Stimulated activated CD4-positive, alpha-beta T cell treated with anti-CD3 and anti-CD28 coated beads, Interleukin-1b, Interleukin-23, amount 100 ng/mL, for 1 hour (primary cell): Measurements from ENCODE around the gene OXCT1.

Source experiments
- DNase-seq, 2 donors: peaks; one replicate each; pipeline ENCODE4 v3.0.0-alpha.2; 2020; ENCODE audit warnings: low read depth in 2 of 2

Gene OXCT1

GRCh38 chr5:41869724-41870626 lies at the start of gene OXCT1:
TSS of gene OXCT1 (minus strand) at chr5:41870425. CDS start at chr5:41870358, 67 bp downstream.
- peak; percentile 82 to 88 for DNase-seq

GRCh38 chr5:41918105-41918504 lies 47.9 kb upstream of the OXCT1 start:
- DNase-seq, result no peak

GRCh38 chr5:41908374-41909079 lies 38.3 kb upstream of the OXCT1 start:
- no peak for DNase-seq

GRCh38 chr5:41906151-41906550 lies 35.9 kb upstream of the OXCT1 start:
- DNase-seq, result no peak

- DNase-seq, result peak; percentile 91 to 93
These were observed 33.9 kb upstream of the OXCT1 start, which contains the start of gene RIMOC1 for GRCh38 chr5:41903892-41904799. TSS of gene RIMOC1 (plus strand) at chr5:41904344. CDS start at chr5:41904368, 24 bp downstream.

- DNase-seq, result no peak
These were observed 33.2 kb upstream of the OXCT1 start for GRCh38 chr5:41903382-41903891.

- no peak for DNase-seq
These were observed 26.0 kb upstream of the OXCT1 start for GRCh38 chr5:41896230-41896629.

- no peak for DNase-seq
These were observed 23.0 kb upstream of the OXCT1 start for GRCh38 chr5:41893074-41893851.

GRCh38 chr5:41892031-41892430 lies 21.8 kb upstream of the OXCT1 start:
- no peak for DNase-seq

- DNase-seq, result no peak
These were observed 21.0 kb upstream of the OXCT1 start for GRCh38 chr5:41891066-41891707.

- no peak for DNase-seq
These were observed 15.1 kb upstream of the OXCT1 start for GRCh38 chr5:41885286-41885685.

- no peak for DNase-seq
These were observed 13.7 kb upstream of the OXCT1 start for GRCh38 chr5:41883936-41884335.

- no peak for DNase-seq
These were observed 13.0 kb upstream of the OXCT1 start for GRCh38 chr5:41883243-41883642.

GRCh38 chr5:41882765-41883164 lies 12.5 kb upstream of the OXCT1 start:
- DNase-seq, result no peak

GRCh38 chr5:41878643-41879478 lies 8.6 kb upstream of the OXCT1 start:
- DNase-seq, result no peak

- DNase-seq, result no peak
These were observed 7.9 kb upstream of the OXCT1 start for GRCh38 chr5:41878173-41878572.

- no peak for DNase-seq
These were observed 7.2 kb upstream of the OXCT1 start for GRCh38 chr5:41877408-41877807.

- DNase-seq, result no peak
These were observed 6.5 kb upstream of the OXCT1 start for GRCh38 chr5:41876678-41877077.

- no peak for DNase-seq
These were observed 4.9 kb upstream of the OXCT1 start for GRCh38 chr5:41875121-41875520.
